Measurements from ENCODE around the gene KDM4B.
"Not testable (repeated sequence)": the region's sequence is repeated elsewhere in the genome, so short reads cannot be mapped to it uniquely, and the experiment has no call there.

The KDM4B gene

DNA sequence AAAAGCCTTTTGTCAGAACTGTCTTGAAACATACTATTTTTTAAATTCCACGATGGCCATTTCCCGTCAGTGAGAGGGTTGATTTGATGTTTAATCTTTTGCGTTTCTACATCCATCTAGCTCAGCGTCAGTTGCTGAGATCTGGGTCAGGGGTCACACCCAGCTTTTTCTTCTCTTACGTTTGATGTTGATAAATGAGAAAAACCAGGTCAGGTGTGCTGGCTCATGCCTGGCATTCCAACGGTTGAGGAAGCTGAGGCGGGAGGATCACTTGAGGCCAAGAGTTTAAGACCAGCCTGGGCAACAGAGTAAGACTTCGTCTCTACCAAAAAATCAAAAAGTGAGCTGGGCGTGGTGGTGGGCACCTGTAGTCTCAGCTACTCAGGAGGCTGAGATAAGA lies 202.8 kb downstream of the KDM4B start:
- DNase-seq (ENCODE audit: low read depth) = no peak

GRCh38 chr19:5172859-5173630 lies 204.1 kb downstream of the KDM4B start:
- DNase-seq (ENCODE audit: low read depth) = no peak

- no peak for DNase-seq (ENCODE audit: low read depth)
These were observed 205.1 kb downstream of the KDM4B start for GRCh38 chr19:5173993-5174392.

DNA sequence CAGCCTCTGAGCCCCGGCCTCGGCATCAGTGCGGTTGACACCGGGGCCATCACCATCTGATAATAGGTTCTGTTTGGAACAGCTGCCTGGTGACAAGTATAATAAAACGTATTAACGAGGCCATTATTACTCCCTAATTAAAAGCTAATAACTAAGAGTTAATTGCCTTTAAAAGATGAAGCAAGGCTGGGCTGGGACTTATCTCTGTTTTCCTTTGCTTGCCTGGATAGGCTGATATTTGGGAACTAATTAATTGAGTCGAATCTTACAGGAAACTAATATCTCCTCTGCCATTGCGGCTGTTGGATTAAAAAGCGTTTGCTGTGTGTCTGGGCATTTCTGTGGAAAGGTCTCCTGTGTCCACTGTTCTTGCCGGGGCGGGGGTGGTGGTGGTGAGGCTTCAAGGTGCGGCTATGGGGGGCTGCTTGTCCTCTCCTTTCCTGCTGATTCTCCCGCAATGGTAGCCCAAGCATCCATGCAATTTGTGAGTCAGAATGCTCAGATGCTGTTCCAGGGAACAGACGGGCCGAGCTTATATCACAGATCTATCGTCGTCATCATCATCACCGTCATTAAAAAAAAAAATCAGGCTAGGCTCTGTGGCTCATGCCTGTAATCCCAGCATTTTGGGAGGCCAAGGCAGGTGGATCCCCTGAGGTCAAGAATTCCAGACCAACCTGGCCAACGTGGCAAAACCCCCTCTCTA lies 209.0 kb downstream of the KDM4B start:
- no peak for DNase-seq (ENCODE audit: low read depth)

DNA sequence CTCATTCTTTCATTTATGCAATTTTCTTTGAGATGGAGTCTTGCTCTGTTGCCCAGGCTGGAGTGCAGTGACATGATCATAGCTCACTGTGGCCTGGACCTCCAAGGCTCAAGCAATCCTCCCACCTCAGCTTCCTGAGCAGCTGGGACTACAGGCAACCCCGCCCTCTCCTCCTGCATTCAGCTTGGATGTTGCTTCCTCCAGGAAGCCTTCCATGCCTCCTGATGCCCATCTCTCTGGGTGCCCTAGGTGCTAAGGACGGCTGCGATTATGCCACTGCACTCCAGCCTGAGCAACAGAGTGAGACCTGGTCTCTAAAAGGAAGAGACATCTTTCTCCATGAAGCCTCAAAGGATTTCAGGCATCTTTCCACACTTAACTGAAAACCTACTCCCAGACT lies 209.9 kb downstream of the KDM4B start:
- DNase-seq (ENCODE audit: low read depth) = no peak

DNA sequence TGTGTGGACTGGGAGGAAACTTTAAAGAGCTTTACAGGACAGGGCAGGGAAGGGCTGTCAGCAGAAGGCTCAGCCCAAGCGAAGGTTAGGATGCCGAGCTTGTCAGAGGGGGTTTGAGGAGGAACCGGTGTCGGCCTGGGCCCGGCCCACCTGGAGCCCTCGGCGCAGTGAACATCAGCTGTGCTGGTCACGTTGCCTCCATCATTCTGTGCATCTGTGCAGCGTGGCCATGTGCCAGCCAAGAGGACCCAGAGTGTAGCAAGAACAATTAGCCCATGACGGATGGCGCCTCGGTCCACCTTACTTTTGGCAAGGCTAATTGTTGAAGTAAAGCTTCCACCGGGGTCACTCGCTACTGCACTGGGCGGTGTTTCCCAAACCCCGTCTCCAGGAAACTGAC lies 210.3 kb downstream of the KDM4B start:
- DNase-seq (ENCODE audit: low read depth) = no peak

DNA sequence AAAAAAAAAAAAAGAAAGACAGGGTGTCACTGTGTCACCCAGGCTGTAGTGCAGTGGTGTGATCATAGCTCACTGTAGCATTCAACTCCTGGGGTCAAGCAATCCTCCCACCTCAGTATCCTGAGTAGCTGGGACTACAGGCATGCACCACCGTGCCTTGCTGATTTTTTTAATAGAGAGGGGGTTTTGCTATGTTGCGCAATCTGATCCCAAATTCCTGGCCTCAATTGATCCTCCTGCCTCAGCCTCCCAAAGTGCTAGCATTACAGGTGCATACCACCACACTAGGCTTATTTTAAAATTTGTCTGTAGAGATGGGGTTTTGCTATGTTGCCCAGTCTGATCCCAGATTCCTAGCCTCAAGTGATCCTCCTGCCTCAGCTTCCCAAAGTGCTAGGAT lies 212.4 kb downstream of the KDM4B start:
- DNase-seq (ENCODE audit: low read depth) = no peak

DNA sequence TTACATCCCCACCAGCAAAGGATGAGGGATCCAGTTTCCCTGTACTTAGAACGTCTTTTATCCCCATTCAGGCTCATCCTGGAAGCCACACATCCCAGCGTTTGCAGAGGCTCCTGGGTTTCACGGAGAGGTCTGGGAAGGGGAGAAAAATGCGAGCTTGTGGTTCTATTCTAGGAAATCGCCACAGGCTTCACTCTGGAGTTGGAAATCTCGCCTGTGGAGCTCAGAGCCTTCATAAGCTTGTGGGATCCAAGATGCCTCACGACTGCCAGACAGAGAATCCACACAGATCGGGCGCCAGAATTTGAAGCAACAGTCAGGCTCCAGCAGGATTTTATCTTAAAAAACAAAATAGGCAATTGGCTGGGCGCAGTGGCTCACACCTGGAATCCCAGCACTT lies 213.8 kb downstream of the KDM4B start:
- DNase-seq (ENCODE audit: low read depth) = no peak

DNA sequence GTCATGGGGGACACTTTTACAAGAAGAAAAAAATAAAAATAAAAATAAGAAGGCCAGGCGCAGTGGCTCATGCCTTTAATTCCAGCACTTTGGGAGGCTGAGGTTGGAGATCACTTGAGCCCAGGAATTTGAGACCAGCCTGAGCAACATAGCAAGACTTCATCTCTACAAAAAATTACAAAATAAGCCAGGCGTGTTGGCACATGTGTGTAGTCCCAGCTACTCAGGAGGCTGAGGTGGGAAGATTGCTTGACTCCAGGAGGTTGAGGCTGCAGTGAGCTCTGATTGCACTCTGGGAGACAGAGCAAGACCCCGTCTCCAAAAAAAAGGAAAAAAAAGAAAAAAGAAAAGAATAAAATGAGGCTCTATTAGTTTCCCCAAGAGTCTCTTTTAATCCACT lies 214.7 kb downstream of the KDM4B start:
- DNase-seq (ENCODE audit: low read depth) = no peak

GRCh38 chr19:5184930-5185329 lies 216.0 kb downstream of the KDM4B start:
- DNase-seq (ENCODE audit: low read depth) = no peak

DNA sequence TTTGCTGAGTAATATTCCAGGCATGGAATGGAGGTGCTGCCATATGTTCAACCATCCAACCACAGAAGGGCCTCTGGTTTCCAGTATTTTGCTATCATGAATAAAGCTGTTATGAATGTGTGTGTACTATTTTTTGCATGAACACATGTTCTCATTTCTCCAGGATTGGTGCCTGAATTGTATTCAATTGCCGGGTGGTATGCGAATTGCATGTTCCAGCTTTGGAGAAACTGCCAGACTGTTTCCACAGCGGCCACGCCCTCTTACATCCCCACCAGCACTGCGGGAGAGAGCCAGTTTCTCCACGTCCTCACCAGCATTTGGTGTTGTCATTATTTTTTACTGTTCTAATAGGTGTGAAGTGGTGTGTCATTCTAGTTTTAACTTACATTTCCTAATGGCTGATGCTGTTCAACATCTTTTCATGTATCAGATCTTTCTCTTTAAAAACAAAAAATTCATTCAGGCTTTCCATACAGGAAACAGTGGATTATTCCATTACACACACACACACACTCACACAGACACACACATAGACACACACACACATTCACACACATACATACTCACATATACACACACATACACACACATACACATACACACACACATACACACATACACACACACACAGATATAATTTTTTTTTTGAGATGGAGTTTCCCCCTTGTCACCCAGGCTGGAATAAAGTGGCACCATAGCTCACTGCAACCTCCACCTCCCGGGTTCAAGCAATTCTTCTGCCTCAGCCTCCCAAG lies 217.6 kb downstream of the KDM4B start:
- no peak for DNase-seq (ENCODE audit: low read depth)

GRCh38 chr19:5188548-5189317 lies 219.8 kb downstream of the KDM4B start:
- DNase-seq (ENCODE audit: low read depth) = no peak

GRCh38 chr19:5189318-5189607 lies 220.3 kb downstream of the KDM4B start:
- no peak for DNase-seq (ENCODE audit: low read depth)

DNA sequence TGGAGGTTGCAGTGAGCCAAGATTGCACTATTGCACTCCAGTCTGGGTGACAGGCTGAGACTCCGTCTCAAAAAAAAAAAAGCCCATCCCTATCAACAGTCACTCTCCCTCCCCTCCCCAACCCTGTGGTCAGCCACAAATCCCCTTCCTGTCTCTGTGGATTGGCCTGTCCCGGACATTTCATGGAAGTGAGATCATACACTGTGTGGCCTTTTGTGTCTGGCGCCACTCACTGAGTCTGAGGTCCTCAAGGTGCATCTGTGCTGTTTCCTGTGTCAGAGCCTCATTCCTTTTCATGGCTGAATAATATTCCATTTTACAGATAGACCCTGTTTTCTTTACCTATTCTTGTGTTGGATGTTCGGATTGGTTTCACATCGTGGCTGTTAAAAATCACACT lies 222.2 kb downstream of the KDM4B start:
- no peak for DNase-seq (ENCODE audit: low read depth)

DNA sequence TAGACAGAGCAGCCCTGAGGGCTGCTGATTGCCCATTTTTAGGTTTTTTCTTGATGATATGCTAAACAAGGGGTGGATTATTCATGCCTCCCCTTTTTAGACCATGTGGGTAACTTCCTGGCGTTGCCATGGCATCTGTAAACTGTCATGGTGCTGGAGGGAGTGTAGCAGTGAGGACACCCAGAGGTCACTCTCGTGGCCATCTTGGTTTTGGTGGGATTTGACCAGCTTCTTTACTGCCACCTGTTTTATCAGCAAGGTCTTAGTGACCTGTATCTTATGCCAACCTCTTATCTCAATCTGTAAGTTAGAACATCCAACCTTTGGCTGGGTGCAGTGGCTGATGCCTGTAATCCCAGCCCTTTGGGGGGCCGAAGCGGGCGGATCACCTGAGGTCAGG lies 223.7 kb downstream of the KDM4B start:
- DNase-seq (ENCODE audit: low read depth) = no peak

DNA sequence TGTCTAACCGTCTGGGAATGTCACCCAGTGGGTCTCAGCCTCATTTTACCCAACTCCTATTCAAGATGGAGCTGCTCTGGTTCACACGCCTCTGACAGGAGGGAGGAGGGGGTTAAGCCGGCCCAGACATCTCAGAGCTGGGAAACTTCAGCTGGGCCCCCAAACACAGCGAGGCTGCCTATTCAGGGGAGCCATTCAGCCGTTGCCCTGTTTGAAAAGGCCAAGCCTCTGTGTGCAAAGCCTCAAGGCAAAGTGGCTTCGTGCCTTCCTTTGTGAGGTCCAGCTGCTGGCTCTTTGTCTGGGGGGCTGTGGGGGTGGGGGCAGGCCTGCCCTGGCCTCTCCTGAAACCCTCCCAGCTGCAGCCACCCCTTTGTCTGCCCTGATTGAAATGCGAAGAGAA lies 224.3 kb downstream of the KDM4B start:
- DNase-seq (ENCODE audit: low read depth) = no peak

- DNase-seq (ENCODE audit: low read depth) = no peak
These were observed 225.7 kb downstream of the KDM4B start for GRCh38 chr19:5194641-5195040.

GRCh38 chr19:5195587-5195986 lies 226.7 kb downstream of the KDM4B start:
- DNase-seq (ENCODE audit: low read depth) = not testable (repeated sequence)

GRCh38 chr19:5196832-5197231 lies 227.9 kb downstream of the KDM4B start:
- no peak for DNase-seq (ENCODE audit: low read depth)

GRCh38 chr19:5200844-5201243 lies 231.9 kb downstream of the KDM4B start:
- no peak for DNase-seq (ENCODE audit: low read depth)

DNA sequence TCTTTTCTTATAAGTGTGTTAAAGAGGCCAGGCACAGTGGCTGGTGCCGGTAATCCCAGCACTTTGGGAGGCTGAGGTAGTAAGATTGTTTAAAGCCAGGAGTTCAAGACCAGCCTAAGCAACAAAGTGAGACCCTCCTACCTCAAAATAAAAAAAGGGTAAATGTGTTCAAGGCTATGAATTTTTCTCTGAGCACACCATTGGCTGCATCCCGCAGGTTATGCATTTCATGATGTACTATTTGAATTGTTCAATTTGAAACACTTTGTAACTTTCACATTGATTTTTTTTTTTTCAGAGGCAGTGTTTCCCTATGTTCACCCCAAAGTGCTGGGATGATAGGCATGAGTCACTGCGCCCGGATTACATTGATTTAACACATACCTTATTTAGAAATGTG lies 233.6 kb downstream of the KDM4B start:
- DNase-seq (ENCODE audit: low read depth) = no peak

Data from T follicular helper cell (primary cell).